Parathyroid adenoma (tissue), 2 donors: Measurements from ENCODE around the gene KIRREL3.

Source experiments
- H2AFZ ChIP-seq: fragments of 300-600 bp; sonication (generic); one replicate; pipeline ENCODE4 v1.7.0; 2017; ENCODE audit warnings: antibody characterized with exemption, mild to moderate bottlenecking
- H3K27ac ChIP-seq: fragments of 300-600 bp; sonication (generic); one replicate; pipeline ENCODE4 v1.7.0; 2017
- H3K27me3 ChIP-seq: fragments of 300-600 bp; sonication (generic); one replicate; pipeline ENCODE4 v1.7.0; 2017; ENCODE audit warnings: low read length; ENCODE audit not compliant: control insufficient read depth, insufficient read depth
- H3K36me3 ChIP-seq: fragments of 300-600 bp; sonication (generic); one replicate; pipeline ENCODE4 v1.7.0; 2017; ENCODE audit warnings: low read length; ENCODE audit not compliant: control insufficient read depth, insufficient read depth
- H3K4me1 ChIP-seq: fragments of 300-600 bp; sonication (generic); one replicate; pipeline ENCODE4 v1.7.0; 2017; ENCODE audit warnings: control low read depth
- H3K4me2 ChIP-seq: fragments of 300-600 bp; sonication (generic); one replicate; pipeline ENCODE4 v1.7.0; 2017; ENCODE audit warnings: low read length
- H3K4me3 ChIP-seq: fragments of 300-600 bp; sonication (generic); one replicate; pipeline ENCODE4 v1.7.0; 2017; ENCODE audit warnings: low read depth, low read length
- H3K79me2 ChIP-seq: fragments of 300-600 bp; sonication (generic); one replicate; pipeline ENCODE4 v1.7.0; 2017; ENCODE audit warnings: control low read depth
- H3K9ac ChIP-seq: fragments of 300-600 bp; sonication (generic); one replicate; pipeline ENCODE4 v1.7.0; 2017; ENCODE audit warnings: mild to moderate bottlenecking
- H3K9me3 ChIP-seq: fragments of 300-600 bp; sonication (generic); one replicate; pipeline ENCODE4 v1.7.0; 2017; ENCODE audit warnings: low read length; ENCODE audit not compliant: control insufficient read depth
- CTCF ChIP-seq: fragments of 300-600 bp; sonication (generic); IDR thresholded peaks from one replicate; pipeline ENCODE4 v1.7.0; 2017; ENCODE audit warnings: antibody characterized with exemption, mild to moderate bottlenecking
- donor health status: primary hyperparathyroidism.

KIRREL3 gene

GRCh38 chr11:126686938-126687337, 313.6 kb downstream of the KIRREL3 start:
- Histone ChIP-seq H3K4me3 (no peak overlapping the region), H3K36me3 (no peaks in the 10 kb centered on the region), H3K4me1 (no peaks in the 10 kb centered on the region), H3K4me2 (no peak overlapping the region), H3K9me3 (no peaks in the 10 kb centered on the region), H2AFZ (no peak overlapping the region), H3K27ac (no peak overlapping the region), H3K79me2 (no peaks in the 10 kb centered on the region), H3K27me3 (no peaks in the 10 kb centered on the region), H3K9ac (no peak overlapping the region)
- no peak for TF ChIP-seq CTCF

GRCh38 chr11:126683766-126684728, 316.5 kb downstream of the KIRREL3 start:
- Histone ChIP-seq H3K9ac (no peak overlapping the region), H3K27ac (no peak overlapping the region), H3K27me3 (no peaks in the 10 kb centered on the region), H3K36me3 (no peaks in the 10 kb centered on the region), H3K4me2 (no peak overlapping the region), H3K9me3 (no peaks in the 10 kb centered on the region), H3K4me3 (no peak overlapping the region), H3K4me1 (no peaks in the 10 kb centered on the region), H2AFZ (no peak overlapping the region), H3K79me2 (no peaks in the 10 kb centered on the region)
- TF ChIP-seq CTCF = no peak

GRCh38 chr11:126682590-126682989, 318.0 kb downstream of the KIRREL3 start:
- no peaks in the 10 kb centered on the region for H3K27me3 ChIP-seq
- no peaks in the 10 kb centered on the region for H3K36me3 ChIP-seq
- no peaks in the 10 kb centered on the region for H3K4me1 ChIP-seq
- no peak overlapping the region for H3K27ac ChIP-seq
- no peak overlapping the region for H2AFZ ChIP-seq
- TF ChIP-seq CTCF = no peak
- H3K9ac ChIP-seq = no peak overlapping the region
- no peak overlapping the region for H3K4me2 ChIP-seq
- H3K4me3 ChIP-seq = no peak overlapping the region
- H3K9me3 ChIP-seq = no peaks in the 10 kb centered on the region
- no peaks in the 10 kb centered on the region for H3K79me2 ChIP-seq

- Histone ChIP-seq H3K4me2 (no peak overlapping the region), H3K79me2 (no peaks in the 10 kb centered on the region), H2AFZ (no peak overlapping the region), H3K9ac (no peak overlapping the region), H3K9me3 (no peaks in the 10 kb centered on the region), H3K4me3 (no peak overlapping the region), H3K27ac (no peak overlapping the region), H3K4me1 (no peaks in the 10 kb centered on the region), H3K36me3 (no peaks in the 10 kb centered on the region), H3K27me3 (no peaks in the 10 kb centered on the region)
- no peak for TF ChIP-seq CTCF
Observed at GRCh38 chr11:126680700-126681099, 319.9 kb downstream of the KIRREL3 start.

- no peak overlapping the region for H3K27ac ChIP-seq
- H3K4me1 ChIP-seq = no peaks in the 10 kb centered on the region
- H3K9me3 ChIP-seq = no peaks in the 10 kb centered on the region
- no peaks in the 10 kb centered on the region for H3K79me2 ChIP-seq
- no peaks in the 10 kb centered on the region for H3K27me3 ChIP-seq
- no peak for TF ChIP-seq CTCF
- no peak overlapping the region for H3K4me2 ChIP-seq
- H3K4me3 ChIP-seq = no peak overlapping the region
- H3K36me3 ChIP-seq = no peaks in the 10 kb centered on the region
- H3K9ac ChIP-seq = no peak overlapping the region
- no peak overlapping the region for H2AFZ ChIP-seq
Observed at GRCh38 chr11:126680131-126680530, 320.4 kb downstream of the KIRREL3 start.
